B cell (primary cell): Measurements from ENCODE around the gene FKBP7. TPM values are rescaled to one million over a fixed set of nuclear protein-coding genes. Genes with fewer than 3 reads are reported as not detected.

Experiments
- ATAC-seq: fragments of 200-7000 bp; cut with Tn5 transposase; one replicate; pipeline ENCODE4 v1.10.0; 2021; ENCODE audit warnings: low read depth, mild to moderate bottlenecking, moderate number of reproducible peaks, moderate library complexity
- CTCF ChIA-PET: fragments of 350-600 bp; sonication (Branson Sonifier 250); formaldehyde crosslinking; loops from one replicate; lab custom pipeline; 2021; ENCODE audit warnings: antibody characterized with exemption, inconsistent platforms; lab: Charles Lee
- POLR2A ChIA-PET: fragments of 350-600 bp; sonication (Branson Sonifier 250); formaldehyde crosslinking; loops from one replicate; lab custom pipeline; 2021; ENCODE audit warnings: antibody characterized with exemption; lab: Charles Lee
- DNase-seq: peaks from one replicate; pipeline ENCODE4 v3.0.0; 2013
- H2AFZ ChIP-seq: 2 replicates; pipeline ENCODE4 v1.6.1; 2012; ENCODE audit warnings: mild to moderate bottlenecking, low read depth, low read length; ENCODE audit not compliant: insufficient read depth, poor library complexity, severe bottlenecking
- H3K27ac ChIP-seq, 2 donors: 1 replicate in 1 of 2; 2 replicates in 1 of 2; pipeline ENCODE4 v1.5.1; 2012 to 2013; ENCODE audit warnings: low read length in 2 of 2, mild to moderate bottlenecking in 2 of 2, moderate library complexity in 1 of 2
- H3K27me3 ChIP-seq, 4 experiments: fragments of 200-600 bp in 1 of 4; sonication (generic) in 1 of 4; replicated peaks in 1 of 4; 1 replicate in 2 of 4; 2 replicates in 2 of 4; pipeline versions ENCODE4 v1.6.1 to v1.7.0; 2013 to 2016; ENCODE audit warnings: low read length in 3 of 4, mild to moderate bottlenecking in 2 of 4, mixed read lengths in 1 of 4, moderate library complexity in 1 of 4; ENCODE audit not compliant: insufficient read depth in 4 of 4, control insufficient read depth in 3 of 4; ENCODE audit errors: control extremely low read depth in 1 of 4
- H3K36me3 ChIP-seq, 2 experiments: replicated peaks in 1 of 2; 1 replicate in 1 of 2; 2 replicates in 1 of 2; pipeline versions ENCODE4 v1.6.1 to v1.7.1; 2013; ENCODE audit warnings: low read length in 1 of 2; ENCODE audit not compliant: insufficient read depth in 2 of 2, control insufficient read depth in 1 of 2; ENCODE audit errors: control extremely low read depth in 1 of 2, extremely low read depth in 1 of 2
- H3K4me1 ChIP-seq, 2 donors: fragments of 200-600 bp in 1 of 2; sonication (generic) in 1 of 2; 1 replicate in 1 of 2; 2 replicates in 1 of 2; pipeline versions ENCODE4 v1.5.1 to v1.6.1; 2013 to 2017; ENCODE audit warnings: low read length in 2 of 2; ENCODE audit not compliant: control insufficient read depth in 2 of 2, insufficient read depth in 2 of 2
- H3K4me2 ChIP-seq: replicated peaks from 2 replicates; pipeline ENCODE3; 2012; ENCODE audit warnings: mild to moderate bottlenecking, low read depth, low read length; ENCODE audit not compliant: poor library complexity, severe bottlenecking
- H3K4me3 ChIP-seq, 5 experiments: fragments of 200-600 bp in 1 of 5; sonication (generic) in 1 of 5; 1 replicate in 3 of 5; 2 replicates in 2 of 5; pipeline versions ENCODE4 v1.5.1 to v1.7.0; 2011 to 2016; ENCODE audit warnings: low read length in 4 of 5, mild to moderate bottlenecking in 4 of 5, low read depth in 2 of 5, control low read depth in 1 of 5, moderate library complexity in 1 of 5; ENCODE audit not compliant: insufficient read depth in 1 of 5; ENCODE audit errors: control extremely low read depth in 1 of 5, extremely low read depth in 1 of 5
- H3K79me2 ChIP-seq: fragments of 200-600 bp; sonication (generic); one replicate; pipeline ENCODE4 v1.6.0; 2016; ENCODE audit warnings: low read length; ENCODE audit not compliant: control insufficient read depth, insufficient read depth
- H3K9ac ChIP-seq: fragments of 200-600 bp; sonication (generic); 2 replicates; pipeline ENCODE4 v1.6.1; 2017; ENCODE audit warnings: mild to moderate bottlenecking, low read length, moderate library complexity
- H3K9me3 ChIP-seq, 3 donors: one replicate each; pipeline versions ENCODE4 v1.6.1 to v1.7.1; 2013; ENCODE audit warnings: low read length in 2 of 3; ENCODE audit not compliant: control insufficient read depth in 2 of 3, insufficient read depth in 1 of 3; ENCODE audit errors: control extremely low read depth in 1 of 3
- H4K20me1 ChIP-seq: 2 replicates; pipeline ENCODE4 v1.6.0; 2012; ENCODE audit warnings: mild to moderate bottlenecking, low read length; ENCODE audit not compliant: insufficient read depth, control insufficient read depth, poor library complexity, severe bottlenecking
- H3K27ac Mint-ChIP-seq: one replicate; pipeline ENCODE4 v1.8.0; 2021; ENCODE audit warnings: mixed read lengths
- H3K27me3 Mint-ChIP-seq: one replicate; pipeline ENCODE4 v1.8.0; 2021; ENCODE audit warnings: mixed read lengths
- H3K4me1 Mint-ChIP-seq: one replicate; pipeline ENCODE4 v1.8.0; 2021; ENCODE audit warnings: mixed read lengths
- H3K4me3 Mint-ChIP-seq: one replicate; pipeline ENCODE4 v1.8.0; 2021; ENCODE audit warnings: mixed read lengths
- H3K9me3 Mint-ChIP-seq: one replicate; pipeline ENCODE4 v1.8.0; 2022; ENCODE audit warnings: mixed read lengths; ENCODE audit not compliant: insufficient read depth
- EZH2 ChIP-seq: IDR thresholded peaks from 2 replicates; pipeline ENCODE4 v1.6.1; 2012; ENCODE audit warnings: borderline replicate concordance, low read depth, mild to moderate bottlenecking, moderate library complexity, low read length; ENCODE audit not compliant: insufficient read depth, poor library complexity, severe bottlenecking
- WGBS: methylation state at CpG from one replicate; pipeline ENCODE4 v1.1.5; 2013; ENCODE audit warnings: missing lambda C conversion rate; ENCODE audit not compliant: insufficient coverage; 5-methylcytosine and 5-hydroxymethylcytosine counted together
- intact Hi-C: fragments of 100-400 bp; cut with micrococcal nuclease; formaldehyde crosslinking; loops from one replicate; pipeline ENCODE4 v1.10.0; 2022
- polyA plus RNA-seq: library from polyadenylated mRNA; depleted of rRNA; stranded (reverse); fragments of >200 nt; gene quantifications from 2 replicates; pipeline ENCODE4 v1.2.3, GENCODE V29; 2012
- total RNA-seq, 2 donors: library from RNA; stranded (reverse); fragments of 120-200 nt in 1 of 2; gene quantifications; 1 replicate in 1 of 2; 2 replicates in 1 of 2; pipeline versions ENCODE4 v1.2.3 to v1.2.4, GENCODE V29; 2013 to 2022
- TF ChIP-seq, protein P1 (sequence below): fragments of 200-600 bp; IDR thresholded peaks from one replicate; pipeline ENCODE4 v1.8.0; 2022; ENCODE audit warnings: antibody characterized with exemption, mild to moderate bottlenecking

Gene FKBP7
- total and polyA plus RNA-seq, 2 donors (not counting 1 experiment from before 2014, with no cell fraction given), result 0.39 to 0.97 TPM

DNA sequence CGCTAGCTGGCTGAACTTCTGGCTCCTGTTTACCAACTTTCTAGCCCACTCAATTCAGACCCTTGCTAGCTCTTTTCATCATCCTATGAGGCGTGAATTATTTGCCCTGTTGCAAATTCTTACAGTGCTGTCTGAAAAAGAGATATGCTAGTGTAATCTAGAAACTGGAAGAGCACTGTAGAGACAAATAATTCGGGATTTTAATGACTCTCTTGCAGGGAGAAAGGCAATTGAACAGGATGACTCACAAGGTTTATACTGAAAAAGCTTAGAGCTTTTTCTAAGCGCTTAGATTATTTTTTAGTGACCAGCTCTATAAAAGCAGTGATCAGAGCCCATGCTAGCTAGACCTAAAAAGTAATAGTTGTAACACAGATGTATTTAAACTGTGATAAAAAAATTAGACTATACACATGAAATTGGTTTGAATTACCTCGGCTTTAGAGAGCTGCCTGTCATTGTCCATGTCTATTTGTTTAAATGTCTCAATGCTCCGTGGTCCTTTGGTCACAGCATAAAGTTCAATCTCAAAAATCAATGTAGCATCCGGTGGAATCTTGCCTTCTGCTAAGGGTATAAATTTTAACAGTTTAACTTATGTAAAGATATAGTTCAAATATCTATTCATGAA is 9.1 kb downstream of the FKBP7 start:
- ATAC-seq, result no peak
- WGBS, result 83% methylated on average over 2 of the region's 7 CpGs
- CTCF ChIA-PET, result interaction anchor here (2.3 kb wide), 1 partner anchor 11 kb away, joined by 6 read pairs; no protein-coding TSS in a partner anchor

DNA sequence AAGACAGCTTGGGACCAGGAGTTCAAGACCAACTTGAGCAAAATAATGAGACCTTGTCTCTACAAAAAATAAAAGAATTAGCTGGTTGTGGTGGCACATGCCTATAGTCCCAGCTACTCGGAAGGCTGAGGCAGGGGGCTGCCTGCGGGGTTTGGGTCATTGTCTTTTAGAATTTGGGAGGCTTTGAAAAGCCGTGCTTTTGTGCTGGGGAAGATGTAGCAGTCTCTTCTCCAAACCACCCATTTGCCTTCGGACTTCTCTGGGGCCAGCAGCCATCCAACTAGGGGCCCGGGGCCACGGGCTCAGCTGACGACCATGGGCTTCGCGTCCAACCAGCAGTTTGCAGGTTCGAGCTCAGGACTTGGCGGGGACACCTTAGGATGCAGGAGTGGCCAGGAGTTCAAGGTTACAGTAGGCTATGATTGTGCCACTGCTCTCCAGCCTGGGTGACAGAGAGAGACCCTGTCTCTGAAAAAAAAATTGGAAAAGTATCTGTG is 21.0 kb downstream of the FKBP7 start:
- Mint-ChIP-seq H3K9me3 (no peaks in the 10 kb centered on the region), H3K27ac (no peak overlapping the region), H3K4me3 (no peak overlapping the region), H3K4me1 (no peaks in the 10 kb centered on the region), H3K27me3 (no peaks in the 10 kb centered on the region)
- H3K9ac ChIP-seq, result no peak overlapping the region
- no peak for ATAC-seq
- no peaks in the 10 kb centered on the region for H3K4me1 ChIP-seq
- intact Hi-C loops, result loop anchor here (10.0 kb wide), 1 partner anchor 807 kb away; the partner anchor contains the start of gene SESTD1
- H3K4me3 ChIP-seq, result no peak overlapping the region
- no peak overlapping the region for H3K4me2 ChIP-seq
- H3K79me2 ChIP-seq, result no peaks in the 10 kb centered on the region
- ChIA-PET CTCF (interaction anchor here (0.9 to 2.1 kb wide), 4 partner anchors 11 to 43 kb away, joined by 3 to 7 read pairs (median 6); no protein-coding TSS in a partner anchor), POLR2A (no interaction called here)
- no peaks in the 10 kb centered on the region for H3K27me3 ChIP-seq
- no peak for DNase-seq
- TF ChIP-seq, protein P1, sequence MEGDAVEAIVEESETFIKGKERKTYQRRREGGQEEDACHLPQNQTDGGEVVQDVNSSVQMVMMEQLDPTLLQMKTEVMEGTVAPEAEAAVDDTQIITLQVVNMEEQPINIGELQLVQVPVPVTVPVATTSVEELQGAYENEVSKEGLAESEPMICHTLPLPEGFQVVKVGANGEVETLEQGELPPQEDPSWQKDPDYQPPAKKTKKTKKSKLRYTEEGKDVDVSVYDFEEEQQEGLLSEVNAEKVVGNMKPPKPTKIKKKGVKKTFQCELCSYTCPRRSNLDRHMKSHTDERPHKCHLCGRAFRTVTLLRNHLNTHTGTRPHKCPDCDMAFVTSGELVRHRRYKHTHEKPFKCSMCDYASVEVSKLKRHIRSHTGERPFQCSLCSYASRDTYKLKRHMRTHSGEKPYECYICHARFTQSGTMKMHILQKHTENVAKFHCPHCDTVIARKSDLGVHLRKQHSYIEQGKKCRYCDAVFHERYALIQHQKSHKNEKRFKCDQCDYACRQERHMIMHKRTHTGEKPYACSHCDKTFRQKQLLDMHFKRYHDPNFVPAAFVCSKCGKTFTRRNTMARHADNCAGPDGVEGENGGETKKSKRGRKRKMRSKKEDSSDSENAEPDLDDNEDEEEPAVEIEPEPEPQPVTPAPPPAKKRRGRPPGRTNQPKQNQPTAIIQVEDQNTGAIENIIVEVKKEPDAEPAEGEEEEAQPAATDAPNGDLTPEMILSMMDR, result no peak
- 95% methylated on average over 9 of the region's 11 CpGs for WGBS
- H4K20me1 ChIP-seq, result no peaks in the 10 kb centered on the region
- no peak overlapping the region for H3K27ac ChIP-seq
- H2AFZ ChIP-seq, result no peak overlapping the region
- H3K9me3 ChIP-seq, result no peaks in the 10 kb centered on the region
- no peaks in the 10 kb centered on the region for H3K36me3 ChIP-seq

More for the DNA sequence above, 9.1 kb downstream of the FKBP7 start:
- intact Hi-C loops, result no loop called here
- Mint-ChIP-seq H3K27me3 (no peaks in the 10 kb centered on the region), H3K4me1 (no peaks in the 10 kb centered on the region), H3K9me3 (no peaks in the 10 kb centered on the region), H3K27ac (no peak overlapping the region), H3K4me3 (no peak overlapping the region)
- Histone ChIP-seq H3K4me3 (no peak overlapping the region), H3K4me2 (no peak overlapping the region), H3K27me3 (no peaks in the 10 kb centered on the region), H3K4me1 (no peaks in the 10 kb centered on the region), H4K20me1 (no peaks in the 10 kb centered on the region), H3K36me3 (peaks cover 0 to 10% of the 10 kb centered on the region in 2 experiments), H3K9me3 (no peaks in the 10 kb centered on the region), H3K27ac (no peak overlapping the region), H3K79me2 (no peaks in the 10 kb centered on the region), H2AFZ (no peak overlapping the region), H3K9ac (no peak overlapping the region)
- POLR2A ChIA-PET, result no interaction called here
- DNase-seq, result no peak
- no peak for TF ChIP-seq EZH2
- TF ChIP-seq, protein P1, result no peak
